ENCODE measurements around the gene BRD1.

DNA sequence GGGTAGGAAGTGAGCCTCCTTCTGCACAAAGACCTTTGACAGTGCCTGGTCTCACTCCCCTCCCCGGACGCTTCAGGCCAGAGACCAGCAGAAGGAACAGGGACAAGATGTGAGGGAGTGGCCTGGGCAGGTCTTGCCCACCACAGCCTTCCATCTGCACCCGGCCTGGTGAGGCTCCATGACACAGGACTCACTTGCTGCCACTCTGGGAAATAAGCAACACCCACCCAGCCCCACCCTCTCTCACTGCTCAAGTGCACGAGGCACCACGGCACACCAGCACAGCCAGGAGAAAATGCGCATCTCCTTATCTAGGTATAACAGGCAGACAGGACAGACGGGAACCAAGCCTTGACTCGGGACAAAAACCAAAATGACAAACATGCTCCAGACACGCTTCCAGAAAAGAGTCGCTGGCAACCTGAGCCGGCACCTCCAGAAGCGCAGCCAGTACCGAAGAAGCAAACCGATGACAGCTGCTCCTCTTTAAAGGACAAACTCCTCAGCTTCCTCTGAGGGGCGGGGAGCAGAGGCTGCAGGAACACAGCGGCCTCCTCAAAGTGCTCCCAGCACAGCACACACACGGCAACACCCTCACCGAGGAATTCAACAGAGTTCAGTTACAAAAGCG lies 41.7 kb downstream of the BRD1 start:
- TF ChIP-seq SUZ12 (IDR thresholded peaks at IDR 0.05) (no peak), SP1 (IDR thresholded peaks at IDR 0.05) (no peak), TARDBP (IDR thresholded peaks at IDR 0.05) (no peak), LEF1 (IDR thresholded peaks at IDR 0.05; ENCODE audit: borderline replicate concordance) (no peak), ARNT (IDR thresholded peaks at IDR 0.05) (no peak), FOXK2 (IDR thresholded peaks at IDR 0.05) (no peak), FOXA1 (IDR thresholded peaks at IDR 0.05) (no peak)
